Upper lobe of right lung (tissue), 1 donor: ENCODE data around the gene EID1. TPM values are rescaled to one million over a fixed set of nuclear protein-coding genes. Genes with fewer than 3 reads are reported as not detected.

Experiments
- ATAC-seq: fragments of 200-7000 bp; cut with Tn5 transposase; one replicate; pipeline ENCODE4 v1.9.1; 2020; ENCODE audit warnings: mild to moderate bottlenecking, moderate library complexity
- DNase-seq: peaks from one replicate; pipeline ENCODE4 v3.0.0-alpha.2; 2020
- H3K27ac ChIP-seq: fragments of 200-600 bp; one replicate; pipeline ENCODE4 v1.8.0; 2022
- H3K27me3 ChIP-seq: fragments of 200-600 bp; one replicate; pipeline ENCODE4 v1.8.0; 2022; ENCODE audit warnings: mild to moderate bottlenecking
- H3K36me3 ChIP-seq: fragments of 200-600 bp; one replicate; pipeline ENCODE4 v1.8.0; 2022
- H3K4me1 ChIP-seq: fragments of 200-600 bp; one replicate; pipeline ENCODE4 v1.8.0; 2022
- H3K4me3 ChIP-seq: fragments of 200-600 bp; one replicate; pipeline ENCODE4 v1.8.0; 2022; ENCODE audit warnings: mild to moderate bottlenecking
- H3K9me3 ChIP-seq: fragments of 200-600 bp; one replicate; pipeline ENCODE4 v1.8.0; 2022
- intact Hi-C: fragments of 100-400 bp; cut with DNase I; formaldehyde crosslinking; loops from one replicate; pipeline ENCODE4 v1.11.0; 2022
- total RNA-seq: library from RNA; stranded (reverse); fragmentation: NEBNext Ultra II Directional; extraction: Animal tissue kit (Norgen Biotek cat#: 25700); gene quantifications from one replicate; pipeline ENCODE4 v1.2.1, GENCODE V29; 2021
- TF ChIP-seq, protein P1 (sequence below): fragments of 200-600 bp; IDR thresholded peaks from one replicate; pipeline ENCODE4 v1.8.0; 2022; ENCODE audit warnings: antibody characterized with exemption
- donor health status: DM: no; HTN: yes; CAD: no; lungs with severe emphysema.

Gene EID1
- total RNA-seq, 1 donor from 2014 or later = 95.3 TPM

DNA sequence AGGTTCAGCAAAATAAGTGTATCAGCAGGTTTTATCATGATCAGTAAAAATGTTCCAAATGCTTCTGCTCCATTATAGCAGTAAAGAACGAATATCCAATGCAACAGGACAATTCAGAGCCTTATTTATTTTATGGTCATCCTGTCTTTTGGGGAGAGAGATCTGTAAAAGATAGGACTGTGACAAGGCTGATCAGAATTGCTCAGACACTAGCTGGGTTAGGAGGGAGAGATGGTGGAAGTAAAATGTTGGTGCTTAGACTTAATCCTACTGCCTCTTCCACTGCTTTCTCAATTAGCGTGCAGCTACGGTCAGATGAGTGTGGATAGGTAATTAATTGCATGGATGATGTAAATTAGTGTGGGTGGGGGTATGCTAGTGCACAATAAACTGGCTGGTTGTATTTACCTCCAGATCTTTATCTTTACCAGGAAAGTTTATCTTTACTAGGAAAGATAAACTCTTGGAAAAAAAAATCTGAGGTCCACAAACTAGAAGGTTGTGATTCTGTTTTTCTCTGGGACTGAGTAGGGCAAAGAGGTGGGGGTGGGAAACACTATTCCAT lies 2.2 kb downstream of the EID1 start:
- TF ChIP-seq, protein P1, sequence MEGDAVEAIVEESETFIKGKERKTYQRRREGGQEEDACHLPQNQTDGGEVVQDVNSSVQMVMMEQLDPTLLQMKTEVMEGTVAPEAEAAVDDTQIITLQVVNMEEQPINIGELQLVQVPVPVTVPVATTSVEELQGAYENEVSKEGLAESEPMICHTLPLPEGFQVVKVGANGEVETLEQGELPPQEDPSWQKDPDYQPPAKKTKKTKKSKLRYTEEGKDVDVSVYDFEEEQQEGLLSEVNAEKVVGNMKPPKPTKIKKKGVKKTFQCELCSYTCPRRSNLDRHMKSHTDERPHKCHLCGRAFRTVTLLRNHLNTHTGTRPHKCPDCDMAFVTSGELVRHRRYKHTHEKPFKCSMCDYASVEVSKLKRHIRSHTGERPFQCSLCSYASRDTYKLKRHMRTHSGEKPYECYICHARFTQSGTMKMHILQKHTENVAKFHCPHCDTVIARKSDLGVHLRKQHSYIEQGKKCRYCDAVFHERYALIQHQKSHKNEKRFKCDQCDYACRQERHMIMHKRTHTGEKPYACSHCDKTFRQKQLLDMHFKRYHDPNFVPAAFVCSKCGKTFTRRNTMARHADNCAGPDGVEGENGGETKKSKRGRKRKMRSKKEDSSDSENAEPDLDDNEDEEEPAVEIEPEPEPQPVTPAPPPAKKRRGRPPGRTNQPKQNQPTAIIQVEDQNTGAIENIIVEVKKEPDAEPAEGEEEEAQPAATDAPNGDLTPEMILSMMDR = no peak
- intact Hi-C loops = no loop called here
- ATAC-seq = no peak
- no peaks in the 10 kb centered on the region for H3K27me3 ChIP-seq
- peaks cover 15% of the 10 kb centered on the region for H3K4me1 ChIP-seq
- DNase-seq = no peak
- no peaks in the 10 kb centered on the region for H3K36me3 ChIP-seq
- H3K27ac ChIP-seq = no peak overlapping the region
- H3K4me3 ChIP-seq = no peak overlapping the region
- no peaks in the 10 kb centered on the region for H3K9me3 ChIP-seq

DNA sequence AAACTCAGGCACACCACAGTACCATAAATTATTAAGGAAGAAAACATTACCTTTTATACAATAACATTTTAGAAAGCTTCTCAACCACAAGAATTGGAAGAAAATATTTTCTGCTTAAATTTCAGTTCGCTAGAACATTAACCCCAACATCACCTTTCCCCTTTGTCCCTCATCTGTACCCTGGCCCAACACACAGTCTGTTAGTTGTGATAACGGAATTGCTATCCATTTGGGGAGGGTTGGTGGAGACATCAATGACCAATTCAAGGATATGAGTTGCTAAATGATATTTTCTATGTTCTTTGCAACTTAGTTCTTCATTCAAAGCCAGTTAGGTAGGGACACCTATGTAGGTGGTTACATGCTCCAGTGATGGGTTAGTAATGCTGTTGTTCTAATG lies 5.8 kb downstream of the EID1 start:
- intact Hi-C loops = no loop called here
- H3K4me3 ChIP-seq = no peak overlapping the region
- no peaks in the 10 kb centered on the region for H3K36me3 ChIP-seq
- no peak for DNase-seq
- no peak for ATAC-seq
- H3K27ac ChIP-seq = no peak overlapping the region
- H3K9me3 ChIP-seq = no peaks in the 10 kb centered on the region
- H3K4me1 ChIP-seq = peaks cover 15% of the 10 kb centered on the region
- TF ChIP-seq, protein P1 = no peak
- no peaks in the 10 kb centered on the region for H3K27me3 ChIP-seq

DNA sequence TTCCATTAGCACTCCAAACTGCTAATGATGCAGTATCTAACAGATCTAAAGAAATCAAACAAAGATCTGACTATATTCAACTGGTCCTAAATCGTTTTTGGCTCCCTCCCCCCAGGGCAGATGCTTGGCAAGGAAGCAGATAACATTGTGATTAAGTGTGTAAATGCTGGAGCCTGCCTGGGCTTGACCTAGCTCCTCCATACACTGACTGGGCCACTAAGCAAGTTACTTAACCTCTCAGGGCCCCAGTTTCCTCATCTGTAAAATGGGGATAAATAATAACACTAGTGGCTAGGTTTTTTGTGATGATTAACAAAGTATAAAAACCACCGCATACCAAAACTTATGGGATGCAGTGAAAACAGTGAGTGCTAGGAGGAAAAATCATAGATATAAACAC lies 9.2 kb downstream of the EID1 start:
- Histone ChIP-seq H3K27me3 (no peaks in the 10 kb centered on the region), H3K9me3 (no peaks in the 10 kb centered on the region), H3K4me1 (no peaks in the 10 kb centered on the region), H3K27ac (no peak overlapping the region), H3K36me3 (no peaks in the 10 kb centered on the region), H3K4me3 (no peak overlapping the region)
- DNase-seq (no peak), ATAC-seq (no peak)
- intact Hi-C loops = no loop called here
- TF ChIP-seq, protein P1 = no peak

DNA sequence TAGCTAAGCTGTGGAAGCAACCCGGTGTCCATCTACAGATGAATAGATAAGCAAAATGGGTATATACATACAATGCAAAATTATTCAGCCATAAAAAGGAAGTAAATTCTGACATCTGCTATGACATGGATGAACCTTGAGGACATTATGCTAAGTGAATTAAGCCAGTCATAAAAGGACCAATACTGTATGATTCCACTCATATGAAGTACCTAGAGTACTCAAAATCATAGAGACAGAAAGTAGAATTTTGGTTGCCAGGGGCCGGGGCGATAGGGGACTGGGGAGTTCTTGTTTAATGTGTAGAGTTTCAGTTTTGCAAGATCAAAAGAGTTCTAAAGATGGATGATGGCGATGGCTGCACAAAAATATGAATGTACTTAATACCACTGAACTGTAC lies 10.3 kb downstream of the EID1 start:
- H3K27me3 ChIP-seq = no peaks in the 10 kb centered on the region
- no peaks in the 10 kb centered on the region for H3K36me3 ChIP-seq
- no peak overlapping the region for H3K27ac ChIP-seq
- H3K4me1 ChIP-seq = no peaks in the 10 kb centered on the region
- no peaks in the 10 kb centered on the region for H3K9me3 ChIP-seq
- ATAC-seq (no peak), DNase-seq (no peak)
- H3K4me3 ChIP-seq = no peak overlapping the region
- TF ChIP-seq, protein P1 = no peak
- intact Hi-C loops = no loop called here

DNA sequence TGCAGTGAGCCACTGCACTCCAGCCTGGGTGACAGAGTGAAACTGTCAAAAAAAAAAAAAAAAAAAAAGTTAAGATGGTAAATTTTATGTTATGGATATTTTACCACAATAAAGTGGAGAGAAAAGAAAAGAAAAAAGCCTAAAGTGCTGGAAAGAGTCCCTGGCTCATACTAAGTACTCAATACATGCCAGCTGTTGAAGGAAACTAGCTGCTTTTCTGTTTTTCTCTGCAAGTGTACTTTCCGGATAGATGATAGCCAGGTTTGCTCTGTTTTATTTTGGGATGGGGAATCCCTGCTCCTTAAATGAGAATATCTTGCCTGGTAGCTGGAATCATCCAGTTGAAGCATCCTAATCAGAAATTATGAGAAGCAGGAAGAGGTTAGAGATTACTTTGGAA lies 10.9 kb downstream of the EID1 start:
- TF ChIP-seq, protein P1 = no peak
- Histone ChIP-seq H3K36me3 (no peaks in the 10 kb centered on the region), H3K9me3 (no peaks in the 10 kb centered on the region), H3K4me3 (no peak overlapping the region), H3K27ac (no peak overlapping the region), H3K27me3 (no peaks in the 10 kb centered on the region), H3K4me1 (no peaks in the 10 kb centered on the region)
- DNase-seq (no peak), ATAC-seq (no peak)
- intact Hi-C loops = no loop called here

DNA sequence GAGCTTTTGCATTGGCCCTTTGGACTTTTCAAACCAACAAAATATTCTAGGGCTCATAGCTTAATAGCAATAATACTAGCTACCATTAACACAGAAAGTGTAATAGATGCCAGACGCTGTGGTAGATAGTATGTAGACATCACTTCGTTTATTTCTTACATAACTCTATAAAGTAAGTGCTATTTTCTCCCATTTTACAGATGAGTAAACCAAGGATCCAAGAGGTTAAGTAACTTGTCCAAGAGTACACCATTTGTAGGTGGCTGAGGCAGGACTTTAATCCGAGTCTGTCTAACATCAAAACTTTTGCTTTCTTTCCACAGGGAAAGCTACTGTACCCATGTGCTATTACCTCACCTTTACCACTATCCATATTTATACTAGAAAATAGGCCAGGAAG lies 12.0 kb downstream of the EID1 start:
- Histone ChIP-seq H3K36me3 (no peaks in the 10 kb centered on the region), H3K9me3 (no peaks in the 10 kb centered on the region), H3K27me3 (no peaks in the 10 kb centered on the region), H3K4me3 (no peak overlapping the region), H3K4me1 (no peaks in the 10 kb centered on the region), H3K27ac (no peak overlapping the region)
- intact Hi-C loops = no loop called here
- DNase-seq (no peak), ATAC-seq (no peak)
- TF ChIP-seq, protein P1 = no peak
